ENCODE measurements around the gene KRTAP6-3. TPM values are rescaled to one million over a fixed set of nuclear protein-coding genes. Genes with fewer than 3 reads are reported as not detected.

Gene KRTAP6-3
- total RNA-seq = not detected in 2 replicates

- no peak within 1 kb of the TSS for H3K27ac Mint-ChIP-seq
- CTCF ChIA-PET = no interaction called here
- POLR2A ChIA-PET = no interaction called here
- intact Hi-C loops (cut with micrococcal nuclease) = no loop called here
- no peak for ATAC-seq (ENCODE audit: low read depth)
- H3K4me3 Mint-ChIP-seq = no peak within 1 kb of the TSS
- TF ChIP-seq CTCF (IDR thresholded peaks at IDR 0.05) = no peak
- H3K4me1 Mint-ChIP-seq = no peaks in the 10 kb centered on the region
- H3K36me3 Mint-ChIP-seq (ENCODE audit: low read depth) = no peaks in the 10 kb centered on the region
- H3K27me3 Mint-ChIP-seq = no peaks in the 10 kb centered on the region
- DNase-seq = no peak
- H3K9me3 Mint-ChIP-seq = peaks cover 3% of the 10 kb centered on the region
Observed at GRCh38 chr21:30592140-30592539, at the start of gene KRTAP6-3. TSS of gene KRTAP6-3 (plus strand) at chr21:30592440. CDS start at chr21:30592446, 6 bp downstream.

- intact Hi-C loops (cut with micrococcal nuclease) = no loop called here
- POLR2A ChIA-PET = no interaction called here
- H3K27ac Mint-ChIP-seq = no peak overlapping the region
- no peak for DNase-seq
- no peak for TF ChIP-seq CTCF (IDR thresholded peaks at IDR 0.05)
- CTCF ChIA-PET = no interaction called here
- H3K36me3 Mint-ChIP-seq (ENCODE audit: low read depth) = no peaks in the 10 kb centered on the region
- H3K4me1 Mint-ChIP-seq = no peaks in the 10 kb centered on the region
- peaks cover 20% of the 10 kb centered on the region for H3K9me3 Mint-ChIP-seq
- ATAC-seq (ENCODE audit: low read depth) = no peak
- H3K4me3 Mint-ChIP-seq = no peak overlapping the region
- no peaks in the 10 kb centered on the region for H3K27me3 Mint-ChIP-seq
Observed at GRCh38 chr21:30552782-30553181, 39.5 kb upstream of the KRTAP6-3 start.

GRCh38 chr21:30555095-30555494, 37.1 kb upstream of the KRTAP6-3 start:
- H3K27me3 Mint-ChIP-seq = no peaks in the 10 kb centered on the region
- no peaks in the 10 kb centered on the region for H3K4me1 Mint-ChIP-seq
- ChIA-PET CTCF (no interaction called here), POLR2A (no interaction called here)
- H3K9me3 Mint-ChIP-seq = peaks cover 19% of the 10 kb centered on the region
- H3K36me3 Mint-ChIP-seq (ENCODE audit: low read depth) = no peaks in the 10 kb centered on the region
- H3K27ac Mint-ChIP-seq = no peak overlapping the region
- no peak for TF ChIP-seq CTCF (IDR thresholded peaks at IDR 0.05)
- ATAC-seq (ENCODE audit: low read depth) (no peak), DNase-seq (no peak)
- H3K4me3 Mint-ChIP-seq = no peak overlapping the region
- intact Hi-C loops (cut with micrococcal nuclease) = no loop called here

GRCh38 chr21:30561264-30561895, 30.9 kb upstream of the KRTAP6-3 start, which contains the start of gene KRTAP19-7:
TSS of gene KRTAP19-7 (minus strand) at chr21:30561314. CDS start at chr21:30561289, 25 bp downstream.
- ChIA-PET POLR2A (no interaction called here), CTCF (no interaction called here)
- Mint-ChIP-seq H3K27me3 (no peaks in the 10 kb centered on the region), H3K4me3 (no peak within 1 kb of the TSS), H3K4me1 (no peaks in the 10 kb centered on the region), H3K36me3 (ENCODE audit: low read depth) (no peaks in the 10 kb centered on the region), H3K9me3 (peaks cover 6% of the 10 kb centered on the region), H3K27ac (no peak within 1 kb of the TSS)
- ATAC-seq (ENCODE audit: low read depth) = no peak
- DNase-seq = no peak
- no peak for TF ChIP-seq CTCF (IDR thresholded peaks at IDR 0.05)
- intact Hi-C loops (cut with micrococcal nuclease) = no loop called here

GRCh38 chr21:30561957-30562356, 30.3 kb upstream of the KRTAP6-3 start:
- no peak for TF ChIP-seq CTCF (IDR thresholded peaks at IDR 0.05)

More at GRCh38 chr21:30561957-30562356, 30.3 kb upstream of the KRTAP6-3 start:
- peaks cover 6% of the 10 kb centered on the region for H3K9me3 Mint-ChIP-seq
- intact Hi-C loops (cut with micrococcal nuclease) = no loop called here
- ChIA-PET POLR2A (no interaction called here), CTCF (no interaction called here)
- H3K4me1 Mint-ChIP-seq = no peaks in the 10 kb centered on the region
- H3K36me3 Mint-ChIP-seq (ENCODE audit: low read depth) = no peaks in the 10 kb centered on the region
- H3K27me3 Mint-ChIP-seq = no peaks in the 10 kb centered on the region
- no peak overlapping the region for H3K27ac Mint-ChIP-seq
- DNase-seq (no peak), ATAC-seq (ENCODE audit: low read depth) (no peak)
- no peak overlapping the region for H3K4me3 Mint-ChIP-seq
